Subcutaneous abdominal adipose tissue (tissue), 5 donors: Measurements from ENCODE around the gene ZDHHC24.
"Not testable (repeated sequence)": the region's sequence is repeated elsewhere in the genome, so short reads cannot be mapped to it uniquely, and the experiment has no call there.

Experiments
- H3K27ac ChIP-seq: one replicate; pipeline ENCODE4 v1.7.0; 2013; ENCODE audit warnings: low read depth, mild to moderate bottlenecking, inconsistent platforms, low read length, moderate library complexity
- H3K27me3 ChIP-seq, 5 donors: one replicate each; pipeline ENCODE4 v1.7.0; 2013; ENCODE audit warnings: low read length in 5 of 5, inconsistent platforms in 1 of 5; ENCODE audit not compliant: control insufficient read depth in 5 of 5, insufficient read depth in 4 of 5
- H3K36me3 ChIP-seq, 5 donors: one replicate each; pipeline ENCODE4 v1.7.0; 2013; ENCODE audit warnings: low read length in 5 of 5; ENCODE audit not compliant: control insufficient read depth in 5 of 5, insufficient read depth in 5 of 5
- H3K4me1 ChIP-seq, 5 donors: one replicate each; pipeline ENCODE4 v1.7.0; 2013; ENCODE audit warnings: low read length in 5 of 5, mild to moderate bottlenecking in 3 of 5, moderate library complexity in 1 of 5; ENCODE audit not compliant: control insufficient read depth in 5 of 5, insufficient read depth in 5 of 5
- H3K4me3 ChIP-seq, 5 donors: one replicate each; pipeline ENCODE4 v1.7.0; 2013; ENCODE audit warnings: low read length in 5 of 5, low read depth in 1 of 5
- H3K9ac ChIP-seq, 5 donors: one replicate each; pipeline ENCODE4 v1.7.0; 2013; ENCODE audit warnings: low read length in 5 of 5, mild to moderate bottlenecking in 4 of 5, moderate library complexity in 3 of 5
- H3K9me3 ChIP-seq, 5 donors: one replicate each; pipeline ENCODE4 v1.7.0; 2013; ENCODE audit warnings: low read length in 5 of 5; ENCODE audit not compliant: control insufficient read depth in 5 of 5
- donor health status: healthy.
- donor health status: healthy.
- donor health status: healthy.
- donor health status: healthy.
- donor health status: healthy.

ZDHHC24 gene

DNA sequence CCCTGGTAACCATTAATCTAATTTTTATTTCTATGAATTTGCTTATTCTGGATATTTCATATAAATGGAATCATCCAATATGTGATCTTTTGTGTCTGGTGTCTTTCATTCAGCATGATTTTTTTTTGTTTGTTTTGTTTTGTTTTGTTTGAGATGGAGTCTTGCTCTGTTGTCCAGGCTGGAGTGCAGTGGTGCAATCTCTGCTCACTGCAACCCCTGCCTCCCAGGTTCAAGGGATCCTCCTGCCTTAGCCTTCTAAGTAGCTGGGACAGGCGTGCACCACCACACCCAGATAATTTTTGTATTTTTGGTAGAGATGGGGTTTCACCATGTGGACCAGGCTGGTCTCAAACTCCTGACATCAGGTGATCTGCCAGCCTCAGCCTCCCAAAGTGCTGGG, 39.6 kb upstream of the ZDHHC24 start:
- H3K27ac ChIP-seq, H3K9me3 ChIP-seq: not testable (repeated sequence)

GRCh38 chr11:66582565-66583147, 36.8 kb upstream of the ZDHHC24 start:
- H3K27ac ChIP-seq, H3K4me3 ChIP-seq, H3K4me1 ChIP-seq, H3K27me3 ChIP-seq, H3K36me3 ChIP-seq, H3K9me3 ChIP-seq, H3K9ac ChIP-seq: not testable (repeated sequence)

More for the DNA sequence above, 39.6 kb upstream of the ZDHHC24 start:
- not testable (repeated sequence) for H3K4me3 ChIP-seq, H3K36me3 ChIP-seq, H3K4me1 ChIP-seq, H3K27me3 ChIP-seq, H3K9ac ChIP-seq

DNA sequence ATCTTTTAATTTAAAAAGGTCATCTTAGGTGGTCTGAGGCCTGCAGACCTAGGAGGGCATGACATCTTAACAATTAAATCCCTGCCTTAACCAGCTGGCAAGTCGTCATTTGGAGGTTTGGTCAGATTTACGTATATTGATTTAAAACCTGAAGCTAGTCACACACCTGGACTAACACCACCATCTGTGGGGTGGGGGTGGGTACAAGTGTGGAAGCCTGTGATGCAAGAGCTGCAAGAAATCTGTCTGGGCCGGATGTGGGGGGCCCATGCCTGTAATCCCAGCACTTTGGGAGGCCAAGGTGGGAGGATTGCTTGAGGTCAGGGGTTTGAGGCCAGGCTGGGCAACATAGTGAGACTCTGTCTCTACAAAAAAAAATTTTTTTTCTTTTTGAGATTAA, 35.4 kb upstream of the ZDHHC24 start:
- peaks cover 0 to 7% (median 4%) of the 10 kb centered on the region in 5 donors for H3K4me1 ChIP-seq
- no peak overlapping the region for H3K9ac ChIP-seq
- no peaks in the 10 kb centered on the region for H3K9me3 ChIP-seq
- H3K36me3 ChIP-seq, result no peaks in the 10 kb centered on the region
- no peaks in the 10 kb centered on the region for H3K27me3 ChIP-seq
- H3K27ac ChIP-seq, result no peak overlapping the region
- H3K4me3 ChIP-seq, result no peak overlapping the region

DNA sequence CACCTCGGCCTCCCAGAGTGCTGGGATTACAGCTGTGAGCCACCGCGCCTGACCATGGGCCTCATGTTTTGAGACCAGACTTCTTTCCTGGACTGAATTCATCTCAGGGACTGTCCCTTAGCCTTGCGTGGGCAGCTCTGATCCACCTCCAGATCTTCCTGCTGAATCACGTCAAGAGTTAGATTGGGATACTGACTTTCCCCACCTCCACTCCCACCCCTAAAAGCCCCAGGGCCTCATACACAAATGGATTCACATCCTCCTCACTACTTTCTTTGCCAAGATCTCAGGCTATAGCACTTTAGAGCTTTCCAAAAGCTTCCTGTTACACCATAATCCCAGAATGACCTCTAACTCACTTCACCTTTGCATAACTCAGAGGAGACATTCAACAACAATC, 35.0 kb upstream of the ZDHHC24 start:
- no peak overlapping the region for H3K4me3 ChIP-seq
- H3K27ac ChIP-seq, result no peak overlapping the region
- H3K36me3 ChIP-seq, result no peaks in the 10 kb centered on the region
- H3K9me3 ChIP-seq, result no peaks in the 10 kb centered on the region
- no peak overlapping the region for H3K9ac ChIP-seq
- peaks cover 0 to 7% (median 4%) of the 10 kb centered on the region in 5 donors for H3K4me1 ChIP-seq
- no peaks in the 10 kb centered on the region for H3K27me3 ChIP-seq

GRCh38 chr11:66579017-66579606, 33.3 kb upstream of the ZDHHC24 start:
- Histone ChIP-seq H3K27me3 (no peaks in the 10 kb centered on the region), H3K9ac (no peak overlapping the region), H3K4me1 (peaks cover 0 to 7% (median 4%) of the 10 kb centered on the region in 5 donors), H3K4me3 (no peak overlapping the region), H3K27ac (no peak overlapping the region), H3K36me3 (no peaks in the 10 kb centered on the region), H3K9me3 (no peaks in the 10 kb centered on the region)

GRCh38 chr11:66570850-66571180, 25.0 kb upstream of the ZDHHC24 start:
- no peak overlapping the region for H3K27ac ChIP-seq
- peaks cover 0 to 18% (median 14%) of the 10 kb centered on the region in 5 donors for H3K4me1 ChIP-seq
- H3K4me3 ChIP-seq, result no peak overlapping the region
- H3K27me3 ChIP-seq, result no peaks in the 10 kb centered on the region
- H3K9ac ChIP-seq, result no peak overlapping the region
- no peaks in the 10 kb centered on the region for H3K9me3 ChIP-seq
- H3K36me3 ChIP-seq, result peaks cover 0 to 5% (median 4%) of the 10 kb centered on the region in 5 donors

- Histone ChIP-seq H3K4me1 (peaks cover 0 to 18% (median 14%) of the 10 kb centered on the region in 5 donors), H3K36me3 (peaks cover 0 to 10% (median 8%) of the 10 kb centered on the region in 5 donors), H3K27me3 (no peaks in the 10 kb centered on the region), H3K9me3 (no peaks in the 10 kb centered on the region), H3K4me3 (no peak overlapping the region), H3K27ac (no peak overlapping the region), H3K9ac (no peak overlapping the region)
These were observed 24.4 kb upstream of the ZDHHC24 start for GRCh38 chr11:66570079-66570849.

GRCh38 chr11:66569076-66569475, 23.2 kb upstream of the ZDHHC24 start:
- Histone ChIP-seq H3K4me1 (peaks cover 0 to 18% (median 14%) of the 10 kb centered on the region in 5 donors), H3K27me3 (no peaks in the 10 kb centered on the region), H3K4me3 (peak overlapping the region in 1 of 5 donors; percentile 76), H3K36me3 (peaks cover 0 to 21% (median 17%) of the 10 kb centered on the region in 5 donors), H3K9me3 (no peaks in the 10 kb centered on the region), H3K9ac (no peak overlapping the region), H3K27ac (no peak overlapping the region)

- Histone ChIP-seq H3K9me3 (no peaks in the 10 kb centered on the region), H3K27me3 (no peaks in the 10 kb centered on the region), H3K27ac (no peak within 1 kb of the TSS), H3K9ac (peak within 1 kb of the TSS in 4 of 5 donors; percentile 43 to 78 (median 66)), H3K4me1 (peaks cover 0 to 18% (median 14%) of the 10 kb centered on the region in 5 donors), H3K36me3 (peaks cover 0 to 25% (median 21%) of the 10 kb centered on the region in 5 donors), H3K4me3 (peak within 1 kb of the TSS; percentile 66 to 76 (median 68))
These were observed 22.5 kb upstream of the ZDHHC24 start, which contains the start of gene CTSF for GRCh38 chr11:66568124-66568916. CTSF (minus strand) TSS chr11:66568606; CDS start chr11:66568486, 120 bp downstream.
